Ammon's horn (tissue), 1 donor: ENCODE data around the gene ACACA.
"Not testable (repeated sequence)": the region's sequence is repeated elsewhere in the genome, so short reads cannot be mapped to it uniquely, and the experiment has no call there.

ENCODE experiments used
- DNase-seq: peaks from one replicate; pipeline ENCODE4 v3.0.0-alpha.2; 2016; ENCODE audit warnings: low spot score

The ACACA gene

DNA sequence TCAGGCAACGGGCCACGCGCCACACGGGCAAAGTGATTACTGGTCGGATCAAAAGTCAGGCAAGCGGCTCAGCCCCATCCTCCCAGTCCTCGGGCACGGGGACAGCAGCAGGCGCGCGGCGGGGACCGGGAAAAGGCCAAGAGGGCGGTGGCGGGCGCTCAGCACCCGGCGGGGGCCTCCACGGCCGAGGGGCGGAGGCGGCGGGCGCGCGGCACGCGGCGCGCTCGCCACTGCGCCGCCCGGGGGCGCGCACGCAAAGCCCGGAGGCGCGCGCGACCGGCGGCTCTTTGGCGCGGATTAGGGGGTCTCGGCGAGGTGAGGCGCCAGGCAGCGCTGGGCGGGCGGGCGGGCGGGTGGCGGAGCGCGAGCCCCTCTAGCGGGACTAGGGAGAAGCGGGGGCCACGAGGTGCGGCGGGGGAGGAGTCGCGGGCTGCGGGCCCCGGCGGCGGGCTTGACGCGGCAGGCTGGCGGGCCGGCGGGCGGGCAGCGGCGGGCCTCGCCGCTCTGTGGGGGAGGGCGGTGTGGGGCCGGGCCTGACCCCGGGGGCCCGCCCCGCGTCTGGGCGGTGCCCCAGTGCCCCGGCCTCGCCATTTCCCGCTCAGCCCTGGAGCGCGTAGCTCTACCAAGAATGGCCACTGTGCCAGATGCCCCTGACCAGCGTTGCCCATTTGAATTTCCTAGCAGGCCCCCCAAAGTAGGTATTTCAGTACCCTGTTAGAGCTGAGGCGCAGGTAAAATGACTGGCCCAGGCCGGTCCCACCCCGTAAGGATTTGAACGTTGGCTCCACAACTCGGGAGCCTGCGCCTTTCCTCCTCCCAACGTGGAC is at the start of gene ACACA, which contains the start of gene TADA2A:
ACACA (minus strand) TSS at position 202 of the 827 bp plus-strand sequence. CDS start 537 bp downstream, outside the sequence.
TADA2A (plus strand) TSS at position 252 of the 827 bp plus-strand sequence. CDS start 4,480 bp downstream, outside the sequence.
- DNase-seq = peak; percentile 73

DNA sequence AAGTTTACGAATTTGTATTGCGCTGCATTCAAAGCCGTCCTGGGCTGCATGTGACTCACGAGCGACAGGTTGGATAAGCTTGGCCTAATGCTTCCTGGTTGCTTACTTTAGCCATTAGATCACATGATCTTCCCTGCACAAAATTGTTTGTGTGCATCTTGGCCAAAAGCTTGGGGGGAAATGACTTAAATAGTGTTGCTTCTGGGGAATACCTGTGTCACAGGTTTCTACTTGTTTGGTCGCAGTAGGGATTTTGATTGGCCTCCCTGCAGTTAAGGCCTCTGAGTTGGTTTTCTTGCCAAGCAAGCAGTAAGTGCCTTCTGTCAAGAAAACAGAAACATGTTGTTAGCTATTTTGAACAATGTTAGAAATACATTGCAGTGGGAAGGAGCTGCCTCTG is 43.5 kb upstream of the ACACA start:
- peak; percentile 4 for DNase-seq

DNA sequence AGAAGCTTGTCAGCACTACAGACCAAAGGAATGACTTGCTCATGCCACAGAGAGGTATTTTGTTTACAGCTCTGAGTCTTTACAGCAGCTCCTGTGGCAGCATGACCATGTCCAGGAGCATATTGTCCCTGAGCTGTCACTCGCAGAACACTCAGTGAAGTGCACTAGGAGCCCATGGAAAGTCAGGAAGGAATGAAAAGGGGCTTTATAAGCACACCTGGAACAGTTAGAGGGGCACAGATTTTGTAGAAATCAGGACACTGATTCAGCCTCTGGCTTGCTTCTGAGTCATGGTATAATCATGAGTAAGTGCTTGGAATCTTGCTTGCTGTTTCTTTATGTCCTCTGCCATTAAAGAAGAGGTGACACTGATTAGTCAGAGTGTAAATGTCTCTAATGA is 41.0 kb upstream of the ACACA start:
- DNase-seq = no peak

DNA sequence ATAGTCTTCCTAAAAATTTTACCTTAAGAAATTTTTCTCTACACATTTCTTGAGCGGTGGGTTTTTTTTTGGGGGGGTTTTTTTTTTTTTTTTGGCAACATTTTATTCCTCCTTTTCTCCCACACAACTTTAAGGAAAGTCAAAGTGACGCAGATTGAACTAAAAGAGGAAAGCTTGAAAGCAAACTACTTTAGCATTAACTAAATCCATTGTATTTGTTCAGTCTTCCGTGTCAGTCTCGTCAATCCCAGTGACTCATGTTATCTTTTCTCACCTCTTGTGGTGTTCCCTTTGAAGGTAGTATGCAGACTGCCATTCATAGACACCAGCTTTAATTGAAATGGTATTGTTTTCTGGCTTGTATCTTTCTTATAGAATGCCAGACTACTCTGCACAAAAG is 39.4 kb upstream of the ACACA start:
- DNase-seq = no peak

DNA sequence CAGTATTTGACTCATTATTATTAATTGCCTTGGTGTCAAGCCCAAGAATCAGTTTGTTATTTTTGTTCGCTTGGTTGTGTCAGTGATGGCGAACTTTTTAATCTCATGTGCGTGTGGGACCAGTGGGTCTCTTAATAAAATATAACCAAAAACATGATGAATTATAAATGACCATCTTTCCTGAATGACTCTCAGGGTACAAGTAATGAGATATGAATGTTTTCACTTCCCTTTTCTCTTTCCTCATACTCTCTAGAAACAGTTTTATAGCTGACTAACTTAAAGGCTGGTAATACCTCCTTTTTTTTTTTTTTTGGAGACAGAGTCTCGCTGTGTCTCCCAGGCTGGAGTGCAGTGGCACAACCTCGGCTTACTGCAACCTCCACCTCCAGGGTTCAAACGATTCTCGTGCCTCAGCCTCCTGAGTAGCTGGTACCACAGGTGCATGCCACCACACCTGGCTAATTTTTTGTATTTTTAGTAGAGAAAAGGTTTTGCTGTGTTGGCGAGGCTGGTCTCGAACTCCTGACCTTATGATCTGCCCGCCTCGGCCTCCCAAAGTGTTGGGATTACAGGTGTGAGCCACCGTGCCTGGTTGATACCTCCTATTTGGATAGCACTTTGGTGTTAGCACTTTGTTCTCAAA is 34.9 kb upstream of the ACACA start:
- DNase-seq = not testable (repeated sequence)

DNA sequence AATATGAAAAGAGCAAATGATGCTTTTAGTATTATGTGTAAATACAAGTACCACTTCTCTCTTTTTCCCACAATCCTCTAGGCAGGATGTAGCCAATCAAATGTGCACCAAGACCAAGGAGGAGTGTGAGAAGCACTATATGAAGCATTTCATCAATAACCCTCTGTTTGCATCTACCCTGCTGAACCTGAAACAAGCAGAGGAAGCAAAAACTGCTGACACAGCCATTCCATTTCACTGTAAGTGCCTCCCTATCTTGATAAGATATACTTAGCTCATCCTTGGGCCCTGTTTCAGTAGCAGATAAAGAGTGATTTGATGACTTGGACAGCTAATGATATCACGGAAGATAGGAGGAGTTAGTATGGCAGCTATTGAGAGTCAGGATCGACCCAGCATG is 33.8 kb upstream of the ACACA start:
- DNase-seq = no peak

DNA sequence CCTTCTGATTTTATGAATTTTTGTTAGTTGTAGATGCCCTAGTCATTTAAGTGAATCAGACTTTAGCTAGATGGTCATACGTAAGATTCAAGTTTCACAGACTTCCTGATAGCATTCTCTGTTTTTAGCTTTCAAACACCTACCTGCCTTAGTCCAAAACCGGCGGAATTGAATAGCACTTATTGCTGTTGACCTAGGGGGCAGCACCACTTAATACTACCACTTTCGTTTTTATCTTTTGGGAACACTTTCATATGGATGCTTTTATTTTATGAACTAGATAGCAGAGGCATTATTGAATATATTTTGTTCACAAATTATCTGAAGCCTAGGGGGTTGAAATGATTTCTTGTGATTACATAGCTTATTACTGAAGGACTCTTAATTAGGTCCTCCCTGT is 31.5 kb upstream of the ACACA start:
- no peak for DNase-seq

DNA sequence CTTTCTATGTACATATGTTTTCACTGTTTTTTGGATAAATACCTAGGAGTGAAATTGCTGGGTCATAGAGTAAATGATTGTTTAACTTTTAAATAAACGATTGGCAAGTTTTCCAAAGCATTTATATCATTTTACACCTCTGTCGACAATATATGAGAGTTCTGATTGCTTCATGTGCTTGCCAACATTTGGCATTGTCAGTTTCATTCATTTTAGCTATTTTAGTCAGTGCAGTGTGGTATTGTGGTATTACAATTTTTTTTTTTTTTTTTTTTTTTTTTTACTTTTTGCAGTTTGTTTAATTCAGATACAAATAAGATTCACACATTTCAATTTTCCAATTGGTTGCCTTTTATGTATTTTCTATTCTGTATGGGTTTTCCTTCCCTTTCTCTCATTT is 26.0 kb upstream of the ACACA start:
- no peak for DNase-seq

DNA sequence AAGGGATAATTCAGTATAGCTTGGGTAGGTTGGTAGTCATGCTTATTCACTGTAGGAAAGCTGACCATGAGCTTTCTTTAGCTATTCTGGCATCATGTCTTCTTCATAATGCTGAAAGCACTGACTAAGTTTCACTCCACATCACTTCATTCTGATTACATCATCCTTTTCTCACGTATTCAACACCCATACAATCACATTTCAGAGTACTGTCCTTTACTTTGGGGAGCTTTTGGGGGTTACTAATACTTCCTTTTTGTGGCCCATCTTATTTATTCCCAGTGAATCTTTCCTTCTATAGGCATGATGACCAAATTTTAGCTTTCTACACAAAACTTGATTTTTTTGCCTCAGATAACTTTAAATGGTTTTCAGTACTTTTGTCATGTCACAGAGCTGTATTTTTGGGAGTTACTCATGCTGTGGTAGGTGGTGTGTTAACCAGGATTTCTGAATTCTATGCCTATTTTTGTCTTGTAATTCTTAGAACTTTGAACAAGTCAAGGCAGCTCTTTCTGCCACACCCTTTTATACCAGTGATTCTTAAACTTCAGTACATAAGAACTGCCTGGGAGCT is 23.5 kb upstream of the ACACA start:
- DNase-seq = no peak

DNA sequence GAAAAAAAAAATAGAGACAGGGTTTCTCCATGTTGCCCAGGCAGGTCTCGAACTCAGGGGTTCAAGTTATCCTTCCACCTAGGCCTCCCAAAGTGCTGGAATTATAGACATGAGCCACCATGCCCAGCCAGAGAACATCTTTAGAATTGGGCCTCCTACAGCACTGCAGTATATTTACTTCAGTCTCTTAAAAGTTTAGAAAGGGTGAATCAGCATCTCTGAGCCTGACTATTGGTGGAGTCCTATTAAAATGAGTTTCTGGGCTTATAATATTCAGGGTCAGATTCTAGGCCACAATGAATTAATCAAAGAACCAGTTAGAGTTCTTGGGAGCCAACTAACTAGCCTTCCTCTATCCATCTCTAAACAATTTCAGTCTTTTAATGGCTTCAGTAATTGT is 22.8 kb upstream of the ACACA start:
- DNase-seq = no peak

DNA sequence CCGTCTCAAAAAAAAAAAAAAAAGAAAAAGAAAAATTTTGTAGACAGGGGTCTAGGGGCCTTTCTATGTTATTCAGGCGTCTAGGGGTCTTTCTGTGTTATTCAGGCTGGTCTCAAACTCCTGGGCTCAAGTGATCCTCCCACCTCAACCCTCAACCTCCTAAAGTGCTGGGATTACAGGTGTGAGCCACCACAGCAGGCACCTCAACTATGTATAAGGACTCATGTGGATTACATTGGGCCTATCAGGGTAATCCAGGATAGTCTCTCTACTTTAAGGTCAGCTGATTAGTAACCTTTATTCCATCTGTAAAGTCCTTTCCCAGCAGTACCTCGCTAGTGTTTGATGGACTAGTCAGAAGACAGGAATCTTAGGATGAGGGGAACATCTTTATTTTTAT is 22.4 kb upstream of the ACACA start:
- no peak for DNase-seq

DNA sequence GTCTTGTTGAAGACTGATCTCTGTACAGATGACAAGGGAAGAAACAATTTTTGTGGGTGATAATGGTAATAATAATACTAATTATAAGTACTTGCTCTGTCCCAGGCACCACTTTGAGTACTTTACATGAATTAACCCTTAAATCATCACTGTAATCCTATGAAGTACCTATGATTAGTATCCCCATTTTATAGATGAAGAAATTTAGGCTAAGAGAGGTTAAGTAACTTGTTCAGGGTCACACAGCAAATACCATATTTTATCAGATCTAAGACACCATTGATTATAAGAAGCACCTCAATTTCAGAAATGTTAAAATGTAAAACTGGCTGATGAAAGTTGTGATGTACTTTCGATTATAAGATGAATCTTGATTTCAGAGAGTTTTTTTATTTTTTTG is 18.6 kb upstream of the ACACA start:
- no peak for DNase-seq

DNA sequence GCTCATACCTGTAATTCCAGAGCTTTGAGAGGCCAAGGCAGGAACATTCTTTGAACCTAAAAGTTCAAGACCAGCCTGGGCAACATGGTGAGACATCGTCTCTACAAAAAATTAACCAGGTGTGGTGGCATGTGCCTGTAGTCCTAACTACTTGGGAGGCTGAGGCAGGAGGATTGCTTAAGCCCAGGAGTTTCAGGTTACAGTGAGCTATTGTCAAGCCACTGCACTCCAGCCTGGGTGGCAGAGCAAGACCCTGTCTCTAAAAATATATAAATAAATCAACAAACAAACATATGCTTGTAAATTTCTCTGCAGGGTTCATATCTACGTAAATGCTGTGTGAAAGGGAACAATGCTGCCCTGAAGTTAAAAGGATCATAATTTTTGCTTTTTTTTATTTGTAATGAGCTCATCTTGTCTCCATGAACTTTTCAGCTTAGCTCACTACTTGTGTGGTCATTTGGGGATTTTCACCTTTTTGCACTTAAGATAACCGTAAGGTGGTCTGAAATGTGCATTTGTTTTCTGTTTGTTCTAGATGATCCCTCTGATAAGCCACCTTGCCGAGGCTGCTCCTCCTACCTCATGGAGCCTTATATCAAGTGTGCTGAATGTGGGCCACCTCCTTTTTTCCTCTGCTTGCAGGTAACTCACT is 16.5 kb upstream of the ACACA start:
- no peak for DNase-seq

DNA sequence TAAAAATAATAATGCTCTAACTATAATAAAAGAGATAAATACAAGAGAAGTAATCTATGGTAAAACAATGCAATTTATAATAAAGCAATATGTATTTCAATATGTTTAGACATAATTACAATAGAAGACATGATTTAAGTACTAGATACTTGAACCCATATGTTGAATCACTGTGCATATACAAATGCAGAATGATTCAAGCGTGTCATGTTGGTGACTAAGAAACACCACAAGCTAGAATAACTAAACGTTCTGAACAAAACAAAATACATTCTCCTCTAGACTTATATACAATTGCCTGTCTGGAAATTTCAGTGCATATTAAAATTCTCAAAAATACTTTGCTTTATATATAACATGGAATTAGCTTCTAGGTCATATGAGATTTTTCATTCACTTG is 11.2 kb upstream of the ACACA start:
- DNase-seq = no peak

DNA sequence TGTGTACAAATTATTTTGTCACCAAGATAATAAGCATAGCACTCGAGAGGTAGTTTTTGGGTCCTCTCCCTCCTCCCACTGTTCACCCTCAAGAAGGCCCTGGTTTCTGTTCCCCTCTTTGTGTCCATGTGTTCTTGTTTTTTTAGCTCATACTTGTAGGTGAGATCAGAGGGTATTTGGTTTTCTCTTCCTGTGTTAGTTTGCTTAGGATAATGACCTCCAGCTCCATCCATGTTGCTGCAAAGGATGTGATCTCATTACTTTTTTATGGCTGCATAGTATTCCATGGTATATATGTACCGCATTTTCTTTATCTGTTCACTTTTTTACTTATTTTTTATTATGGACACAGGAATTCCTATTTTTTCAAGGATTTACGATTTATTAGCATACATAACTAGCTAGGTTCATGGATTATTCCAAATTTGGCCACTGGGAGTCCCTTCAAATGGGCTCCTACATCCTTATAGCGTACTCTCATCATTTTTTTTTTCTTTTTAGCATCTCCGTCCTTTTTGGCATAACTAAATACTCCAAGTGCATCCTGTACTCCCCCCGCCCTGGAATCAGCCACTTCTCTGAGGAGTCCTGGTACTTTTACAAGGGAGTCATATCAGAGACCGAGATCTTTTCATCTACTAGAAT is 7.4 kb upstream of the ACACA start:
- no peak for DNase-seq

DNA sequence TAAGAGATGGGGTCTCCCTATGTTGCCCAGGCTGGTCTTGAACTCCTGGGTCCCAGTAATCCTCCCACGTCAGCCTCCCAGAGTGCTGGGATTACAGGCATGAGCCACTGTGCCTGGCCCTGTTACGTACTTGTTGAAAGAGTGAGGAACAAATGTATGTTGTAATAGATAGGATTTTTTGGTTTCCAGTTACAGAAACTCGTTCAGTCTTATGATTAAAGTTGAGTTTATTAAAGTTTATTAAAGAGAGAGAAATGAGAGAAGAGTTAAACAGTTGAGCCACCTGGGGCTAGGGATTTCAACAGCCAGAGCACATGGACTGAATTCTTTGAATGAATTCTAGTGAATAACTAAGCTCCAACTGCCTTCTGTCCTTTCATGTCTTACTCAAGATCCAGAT is 3.7 kb upstream of the ACACA start:
- no peak for DNase-seq

DNA sequence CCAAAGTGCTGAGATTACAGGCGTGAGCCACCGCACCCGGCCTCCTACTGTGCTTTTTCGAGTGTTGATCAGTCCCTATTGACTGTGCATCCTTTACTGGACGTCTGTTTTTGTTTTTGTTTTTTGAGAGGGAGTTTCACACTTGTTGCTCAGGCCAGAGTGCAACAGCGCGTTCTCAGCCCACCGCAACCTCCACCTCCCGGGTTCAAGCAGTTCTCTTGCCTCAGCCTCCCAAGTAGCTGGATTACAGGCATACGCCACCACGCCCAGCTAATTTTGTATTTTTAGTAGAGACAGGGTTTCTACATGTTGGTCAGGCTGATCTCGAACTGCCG is 1.5 kb upstream of the ACACA start:
- DNase-seq = not testable (repeated sequence)

DNA sequence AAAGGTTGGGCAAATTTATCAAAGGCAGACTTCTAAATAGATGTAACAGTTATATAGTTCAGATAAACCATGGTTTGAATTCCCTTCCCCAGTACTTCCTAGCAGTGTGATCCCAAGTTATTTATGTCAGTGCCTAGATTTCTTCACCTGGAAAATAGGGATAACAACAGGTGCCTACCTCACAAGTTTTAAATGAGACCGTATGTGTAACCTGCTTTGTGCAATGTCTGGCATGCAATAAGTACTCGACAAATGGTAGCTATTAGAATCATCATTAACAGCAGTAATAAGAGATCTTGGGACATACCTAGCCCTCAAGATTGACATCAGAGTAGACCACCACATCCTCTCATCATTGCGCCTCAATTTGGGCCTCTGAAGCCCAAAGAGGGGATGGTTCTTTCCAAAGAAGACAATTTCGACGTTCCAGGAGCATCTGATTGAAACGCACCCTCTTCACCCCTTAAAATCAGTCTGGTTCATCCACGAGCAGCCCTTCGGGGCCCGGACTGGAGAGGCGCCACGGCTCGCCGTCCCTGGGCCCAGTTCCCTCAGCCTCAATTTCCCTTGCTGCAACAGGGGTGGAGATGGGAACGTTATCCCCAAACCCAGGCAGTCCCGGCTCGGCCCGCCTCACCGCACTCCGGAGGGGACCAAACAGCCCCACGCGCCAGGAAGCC is 541 bp downstream of the ACACA start:
- DNase-seq = no peak

DNA sequence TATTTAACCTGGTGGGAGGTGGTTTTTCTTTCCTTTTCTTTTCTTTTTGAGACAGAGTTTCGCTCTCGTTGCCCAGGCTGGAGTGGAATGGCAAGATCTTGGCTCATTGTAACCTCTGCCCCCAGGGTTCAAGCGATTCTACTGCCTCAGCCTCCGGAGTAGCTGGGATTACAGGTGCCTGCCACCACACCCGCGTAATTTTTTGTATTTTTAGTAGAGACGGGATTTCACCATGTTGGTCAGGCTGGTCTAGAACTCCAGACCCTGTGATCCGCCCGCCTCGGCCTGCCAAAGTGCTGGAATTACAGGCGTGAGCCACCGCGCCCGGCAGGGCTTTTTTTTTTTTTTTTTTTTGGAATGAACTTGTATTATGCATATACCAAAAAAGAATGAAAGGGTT is 1.1 kb downstream of the ACACA start:
- DNase-seq = not testable (repeated sequence)

DNA sequence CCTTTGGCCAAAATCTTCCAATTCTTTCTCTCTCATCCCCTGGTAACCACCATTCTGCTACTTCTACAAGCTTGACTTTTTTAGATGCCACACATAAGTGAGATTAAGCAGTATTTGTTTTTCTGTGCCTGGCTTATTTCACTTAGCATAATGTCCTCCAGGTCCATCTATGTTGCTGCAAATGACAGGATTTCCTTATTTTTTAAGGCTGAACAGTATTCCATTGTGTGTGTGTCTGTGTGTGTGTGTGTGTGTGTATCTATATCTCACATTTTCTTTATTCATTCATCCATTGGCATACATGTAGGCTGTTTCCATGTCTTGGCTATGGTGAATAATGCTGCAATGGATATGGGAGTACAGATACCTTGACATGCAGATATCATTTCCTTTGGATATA is 6.1 kb downstream of the ACACA start:
- DNase-seq = no peak

DNA sequence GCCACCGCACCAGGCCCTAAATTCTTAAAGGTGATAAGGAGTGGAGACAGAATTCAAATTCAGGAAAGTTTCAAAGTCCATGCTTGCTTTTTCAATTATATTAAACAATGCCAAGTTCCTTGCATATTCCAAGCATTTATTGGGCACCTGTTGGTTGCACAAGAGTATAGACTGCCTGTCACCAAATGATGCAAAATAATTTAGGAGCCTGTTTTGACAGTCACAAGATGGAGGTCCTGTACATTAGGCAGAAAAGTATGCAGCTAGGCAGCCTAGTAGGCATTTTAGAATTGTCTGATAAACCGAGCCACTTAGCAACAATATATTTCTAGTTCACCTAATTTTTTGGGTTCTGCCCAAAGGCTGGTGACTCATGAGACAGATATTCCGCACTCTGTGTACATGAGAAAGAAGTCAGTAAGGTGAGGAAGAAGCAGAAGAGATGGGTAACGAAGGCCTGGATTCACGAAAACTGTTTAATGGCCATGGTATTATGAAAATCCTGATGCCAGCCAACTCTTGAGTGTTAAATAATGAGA is 7.3 kb downstream of the ACACA start:
- no peak for DNase-seq
